T-helper 17 cell (primary cell): Measurements from ENCODE around the gene NOL8. TPM values are rescaled to one million over a fixed set of nuclear protein-coding genes. Genes with fewer than 3 reads are reported as not detected.

ENCODE experiments used
- ATAC-seq: fragments of 150-1000 bp; cut with Tn5 transposase; 2 replicates; pipeline ENCODE4 v1.10.0; 2021; ENCODE audit warnings: mild to moderate bottlenecking, moderate library complexity
- DNase-seq, 3 donors: peaks; one replicate each; pipeline versions ENCODE4 v3.0.0 to v3.0.0-alpha.2; 2020 to 2021
- H3K9me3 ChIP-seq: one replicate; pipeline ENCODE4 v1.7.0; 2013; ENCODE audit warnings: low read length, mild to moderate bottlenecking; ENCODE audit not compliant: control insufficient read depth, poor library complexity, severe bottlenecking
- H3K27ac Mint-ChIP-seq: one replicate; pipeline ENCODE4 v1.8.0; 2022; ENCODE audit warnings: mild to moderate bottlenecking, moderate library complexity, mixed read lengths
- H3K27me3 Mint-ChIP-seq: one replicate; pipeline ENCODE4 v1.8.0; 2022; ENCODE audit warnings: mixed read lengths
- H3K36me3 Mint-ChIP-seq: one replicate; pipeline ENCODE4 v1.8.0; 2022; ENCODE audit warnings: low read depth, mixed read lengths
- H3K4me1 Mint-ChIP-seq: one replicate; pipeline ENCODE4 v1.8.0; 2022; ENCODE audit warnings: mild to moderate bottlenecking, mixed read lengths
- H3K4me3 Mint-ChIP-seq: one replicate; pipeline ENCODE4 v1.8.0; 2022; ENCODE audit warnings: mild to moderate bottlenecking, moderate library complexity, mixed read lengths
- total RNA-seq, 4 donors: library from RNA in 2 of 4; stranded (reverse) in 2 of 4; gene quantifications; one replicate each; pipeline ENCODE4 v1.2.3 and lab custom pipeline; 2022 to 2026

NOL8 gene
- total RNA-seq (10 to 100 TPM; 61.0 to 61.1 TPM), total RNA-seq (lab: John Stamatoyannopoulos, UW) (67.7 to 89.7 reads per million in 2 donors)

DNA sequence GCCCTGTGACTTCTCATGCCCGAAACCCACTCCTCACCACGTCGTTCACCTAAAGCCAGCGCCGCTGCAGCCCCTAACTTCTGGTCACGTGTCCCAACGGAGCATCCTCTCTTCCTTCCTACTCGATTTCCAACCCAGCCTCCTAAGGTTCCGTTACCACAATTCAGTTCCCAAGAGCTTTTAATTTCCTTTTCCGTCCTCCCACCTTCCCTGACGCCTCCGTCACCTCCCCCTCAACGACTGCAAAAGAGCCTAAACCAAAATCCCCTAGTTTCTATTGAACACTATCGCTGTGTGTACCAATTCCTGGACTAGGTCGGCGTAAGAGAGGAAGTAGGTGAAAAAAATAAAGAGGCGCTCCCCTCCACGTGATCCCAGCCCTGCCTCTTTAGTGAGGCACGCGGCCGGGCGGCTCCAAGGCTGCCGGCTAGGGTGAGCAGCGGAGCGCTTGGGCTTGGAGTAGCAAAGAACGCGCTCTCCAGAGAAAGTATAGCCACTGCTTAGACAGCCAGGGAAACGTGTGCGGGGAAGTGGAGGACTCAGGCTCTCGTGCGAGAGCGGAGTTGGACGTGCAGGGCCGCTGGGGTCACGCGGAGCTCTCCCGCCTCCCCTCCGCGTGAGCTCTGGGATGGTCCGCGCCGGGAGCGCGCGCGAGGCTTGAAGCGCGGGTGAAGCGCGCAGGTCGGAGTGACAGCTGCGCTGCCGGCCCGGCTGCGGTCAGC is at the start of gene NOL8, which contains the start of gene CENPP:
TSS of gene NOL8 (minus strand) at position 82 of the 722 bp plus-strand sequence. CDS start 1,189 bp downstream, outside the sequence.
TSS of gene CENPP (plus strand) at position 685 of the 722 bp plus-strand sequence.
- Mint-ChIP-seq H3K27ac (peak within 1 kb of the TSS; percentile 100), H3K27me3 (no peaks in the 10 kb centered on the region), H3K36me3 (peaks cover 5% of the 10 kb centered on the region), H3K4me1 (peaks cover 28% of the 10 kb centered on the region), H3K4me3 (peak within 1 kb of the TSS; percentile 99)
- H3K9me3 ChIP-seq: no peaks in the 10 kb centered on the region
- ATAC-seq (peak; percentile 95), DNase-seq (peak; percentile 68 to 75 (median 69))

DNA sequence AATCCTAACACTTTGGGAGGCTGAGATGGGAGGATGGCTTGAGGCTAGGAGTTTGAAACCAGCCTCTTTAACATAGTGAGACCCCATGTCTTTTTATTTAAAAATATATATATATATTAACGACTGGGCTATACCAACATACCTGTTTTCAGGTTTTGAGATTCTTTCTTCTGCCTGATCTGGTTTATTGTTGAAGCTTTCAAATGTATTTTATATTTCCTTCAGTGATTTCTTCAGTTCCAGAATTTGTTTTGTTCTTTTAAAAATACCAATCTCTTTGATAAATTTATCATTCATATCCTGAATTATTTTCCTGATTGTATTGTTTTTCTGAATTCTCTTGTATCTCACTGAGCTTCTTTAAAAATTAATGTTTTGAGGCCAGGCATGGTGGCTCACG is 48.0 kb upstream of the NOL8 start:
- Mint-ChIP-seq H3K4me3 (no peak overlapping the region), H3K27ac (no peak overlapping the region), H3K36me3 (peaks cover 2% of the 10 kb centered on the region), H3K4me1 (peaks cover 3% of the 10 kb centered on the region), H3K27me3 (no peaks in the 10 kb centered on the region)
- ATAC-seq (no peak), DNase-seq (no peak)
- peaks cover 4% of the 10 kb centered on the region for H3K9me3 ChIP-seq

DNA sequence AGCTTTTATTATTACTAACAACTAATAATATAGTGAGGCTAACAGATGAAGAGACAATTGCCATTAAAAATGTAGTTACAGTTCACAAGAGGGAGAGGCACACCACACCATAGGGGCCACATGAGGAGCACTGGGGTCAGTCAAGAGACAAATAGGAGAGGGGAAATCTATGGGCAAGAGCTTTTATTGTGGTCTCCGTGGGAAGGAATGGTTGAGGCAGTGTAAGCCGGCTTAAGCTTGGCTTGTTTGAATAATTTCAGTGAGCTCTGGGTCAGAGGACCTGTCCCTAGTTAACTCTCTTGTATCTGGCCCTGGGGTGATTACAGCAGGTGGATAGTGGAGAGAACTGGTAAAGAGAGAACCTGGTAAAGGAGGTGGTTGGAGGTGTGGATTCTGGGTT is 43.9 kb upstream of the NOL8 start:
- Mint-ChIP-seq H3K4me3 (no peak overlapping the region), H3K36me3 (peaks cover 4% of the 10 kb centered on the region), H3K27ac (no peak overlapping the region), H3K4me1 (peaks cover 3% of the 10 kb centered on the region), H3K27me3 (no peaks in the 10 kb centered on the region)
- no peak for ATAC-seq
- H3K9me3 ChIP-seq: peaks cover 3% of the 10 kb centered on the region
- no peak for DNase-seq

DNA sequence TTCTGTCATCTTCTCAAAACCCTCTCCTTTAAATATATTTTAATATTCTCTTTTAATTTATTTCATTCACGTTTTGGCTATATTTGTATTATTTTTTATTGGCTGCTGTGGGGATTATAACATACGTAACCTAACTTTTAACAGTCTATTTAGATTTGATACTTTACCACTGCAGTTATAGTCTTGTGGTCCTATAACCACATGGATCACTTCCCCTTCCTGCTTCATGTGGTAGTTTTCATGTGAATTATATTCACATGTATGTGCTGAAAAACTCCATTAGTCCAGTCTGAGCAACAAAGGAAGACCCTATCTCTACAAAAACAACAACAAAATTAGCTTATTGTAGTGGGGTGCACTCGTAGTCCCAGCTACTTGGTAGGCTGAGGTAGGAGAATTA is 34.9 kb upstream of the NOL8 start:
- no peaks in the 10 kb centered on the region for H3K9me3 ChIP-seq
- H3K4me3 Mint-ChIP-seq: no peak overlapping the region
- no peaks in the 10 kb centered on the region for H3K27me3 Mint-ChIP-seq
- peaks cover 2% of the 10 kb centered on the region for H3K36me3 Mint-ChIP-seq
- no peak for DNase-seq
- ATAC-seq: no peak
- H3K4me1 Mint-ChIP-seq: no peaks in the 10 kb centered on the region
- no peak overlapping the region for H3K27ac Mint-ChIP-seq

DNA sequence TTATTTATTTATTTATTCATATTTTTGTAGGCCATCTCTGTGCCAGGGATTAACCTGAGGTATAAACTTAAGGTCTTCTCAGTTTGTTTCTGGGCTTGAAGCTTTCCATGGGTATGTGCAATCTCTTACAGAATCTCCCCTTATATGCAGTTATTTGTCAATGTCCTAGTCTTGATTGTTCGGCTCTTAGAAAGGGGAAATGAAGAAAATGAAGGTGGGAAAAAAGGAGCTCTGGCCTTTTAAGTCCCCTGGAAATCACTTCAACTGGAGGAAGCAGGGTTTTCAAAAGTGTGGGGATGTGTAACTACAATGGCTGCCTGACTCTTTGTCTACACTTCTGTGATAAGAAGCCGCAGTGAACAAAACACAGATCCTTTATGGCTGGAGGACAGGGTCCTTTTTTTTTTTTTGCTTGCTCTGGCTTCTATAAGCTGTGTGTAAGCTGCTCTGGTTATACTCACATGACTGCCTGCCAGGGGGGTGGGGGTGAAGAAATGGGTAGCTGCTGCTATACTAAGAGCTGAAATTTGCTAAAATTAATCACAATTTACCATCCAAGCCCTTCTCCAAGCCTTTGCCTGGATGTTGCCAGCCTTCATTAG is 34.3 kb upstream of the NOL8 start:
- ATAC-seq (no peak), DNase-seq (no peak)
- no peaks in the 10 kb centered on the region for H3K4me1 Mint-ChIP-seq
- H3K27me3 Mint-ChIP-seq: no peaks in the 10 kb centered on the region
- H3K9me3 ChIP-seq: no peaks in the 10 kb centered on the region
- H3K27ac Mint-ChIP-seq: no peak overlapping the region
- H3K4me3 Mint-ChIP-seq: no peak overlapping the region
- H3K36me3 Mint-ChIP-seq: peaks cover 2% of the 10 kb centered on the region

DNA sequence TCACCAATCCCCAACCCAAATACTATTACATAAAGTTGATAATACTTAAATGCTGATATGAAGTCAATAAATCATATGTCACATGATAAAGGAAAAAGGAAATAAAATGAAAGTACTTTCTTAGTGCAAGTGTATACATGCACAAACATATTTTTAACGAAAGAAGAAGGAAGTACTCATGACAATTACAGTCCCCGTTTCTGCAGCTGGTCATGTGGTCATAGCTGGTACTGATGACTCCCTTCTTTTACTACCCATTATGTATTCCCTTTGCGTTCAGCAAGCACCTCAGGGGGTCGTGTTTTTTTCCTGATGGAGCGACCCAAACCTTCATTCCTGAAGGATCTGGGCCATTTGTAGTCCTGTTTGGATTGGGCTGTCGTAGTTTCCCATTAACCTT is 27.9 kb upstream of the NOL8 start:
- no peak for ATAC-seq
- Mint-ChIP-seq H3K27ac (no peak overlapping the region), H3K4me1 (no peaks in the 10 kb centered on the region), H3K36me3 (no peaks in the 10 kb centered on the region), H3K27me3 (no peaks in the 10 kb centered on the region), H3K4me3 (no peak overlapping the region)
- DNase-seq: no peak
- no peaks in the 10 kb centered on the region for H3K9me3 ChIP-seq

DNA sequence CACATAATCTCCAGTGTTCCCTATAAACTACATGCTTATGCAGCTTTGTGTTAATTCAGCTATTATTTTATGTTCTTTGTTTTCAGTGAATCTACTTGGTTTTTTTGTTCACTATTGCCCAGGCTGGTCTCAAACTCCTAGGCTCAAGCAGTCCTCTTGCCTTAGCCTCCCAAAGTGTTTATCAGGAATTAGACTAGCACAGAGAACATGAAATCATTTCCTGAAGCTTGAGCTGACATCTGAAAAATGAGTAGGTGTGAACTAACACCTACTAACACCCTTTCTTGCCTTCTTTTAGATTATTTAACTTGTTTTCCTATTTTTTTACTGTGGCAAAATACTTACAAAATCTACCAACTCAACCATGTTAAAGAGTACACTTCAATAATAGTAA is 25.6 kb upstream of the NOL8 start:
- H3K9me3 ChIP-seq: no peaks in the 10 kb centered on the region
- DNase-seq: no peak
- H3K27me3 Mint-ChIP-seq: no peaks in the 10 kb centered on the region
- no peak overlapping the region for H3K4me3 Mint-ChIP-seq
- ATAC-seq: no peak
- H3K36me3 Mint-ChIP-seq: no peaks in the 10 kb centered on the region
- H3K4me1 Mint-ChIP-seq: peaks cover 4% of the 10 kb centered on the region
- H3K27ac Mint-ChIP-seq: no peak overlapping the region

DNA sequence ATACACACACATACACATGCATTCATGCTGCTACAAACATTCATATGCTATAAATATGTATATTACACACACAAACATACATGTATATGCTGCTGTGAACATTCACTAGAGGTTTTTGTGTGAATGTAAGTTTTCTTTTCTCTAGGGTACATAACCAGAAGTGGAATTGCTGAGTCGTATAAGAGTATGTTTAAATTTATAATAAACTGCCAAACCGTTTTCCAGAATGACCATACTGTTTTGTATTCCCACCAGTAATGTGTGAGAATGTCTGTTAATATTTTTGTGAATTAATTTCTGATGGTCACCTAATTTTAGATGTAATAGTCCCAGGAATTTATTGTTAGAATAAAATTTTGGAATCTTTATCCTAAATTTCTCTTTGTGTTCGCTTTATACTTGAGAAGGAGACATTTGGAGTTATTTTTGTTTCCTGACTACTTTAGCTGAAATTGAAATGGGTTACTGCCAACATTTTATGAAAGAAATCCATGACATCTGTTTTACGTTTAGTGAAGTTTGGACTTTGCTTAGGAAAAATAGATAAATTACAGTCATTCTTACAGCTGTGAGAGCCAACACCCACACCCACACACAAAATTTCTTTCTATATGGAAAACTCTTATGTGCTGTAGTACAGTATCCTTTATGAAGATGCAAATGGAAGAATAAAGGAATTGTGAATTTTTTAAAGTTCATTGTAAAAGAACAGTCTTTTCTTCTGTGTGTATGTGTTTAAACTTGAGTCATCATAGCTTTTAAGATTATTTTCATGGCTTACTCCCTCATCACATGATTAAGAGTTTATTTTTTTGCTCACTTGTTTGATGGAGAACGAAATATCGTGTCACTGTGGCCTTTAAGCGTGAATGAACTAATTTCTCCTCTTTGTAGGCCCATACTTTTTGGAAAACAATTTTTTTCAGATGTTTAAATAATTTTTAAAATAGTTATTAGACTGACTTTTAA is 24.9 kb upstream of the NOL8 start:
- Mint-ChIP-seq H3K4me3 (no peak overlapping the region), H3K4me1 (peaks cover 4% of the 10 kb centered on the region), H3K27me3 (no peaks in the 10 kb centered on the region), H3K27ac (no peak overlapping the region), H3K36me3 (no peaks in the 10 kb centered on the region)
- H3K9me3 ChIP-seq: no peaks in the 10 kb centered on the region
- no peak for ATAC-seq
- no peak for DNase-seq

DNA sequence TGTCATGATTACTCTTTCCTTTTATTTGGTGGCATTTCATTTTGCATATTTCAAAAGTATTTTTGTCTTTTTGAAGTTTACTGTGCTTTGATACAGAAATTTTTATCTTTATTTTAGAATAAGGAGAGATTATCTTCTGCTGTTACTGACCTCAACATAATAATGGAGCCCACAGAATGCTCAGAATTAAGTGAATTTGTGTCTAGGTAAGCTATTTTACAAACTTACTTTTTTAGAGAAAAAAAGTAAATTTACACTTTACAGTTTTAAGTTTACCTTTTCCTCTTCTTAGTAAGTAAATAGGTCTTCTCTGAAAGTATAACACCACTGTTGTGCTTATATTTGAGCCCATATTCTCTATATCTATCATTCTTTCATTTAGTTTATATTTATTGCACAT is 20.4 kb upstream of the NOL8 start:
- Mint-ChIP-seq H3K27me3 (no peaks in the 10 kb centered on the region), H3K4me3 (no peak overlapping the region), H3K4me1 (peaks cover 6% of the 10 kb centered on the region), H3K27ac (no peak overlapping the region), H3K36me3 (no peaks in the 10 kb centered on the region)
- H3K9me3 ChIP-seq: no peaks in the 10 kb centered on the region
- DNase-seq: no peak
- ATAC-seq: no peak

DNA sequence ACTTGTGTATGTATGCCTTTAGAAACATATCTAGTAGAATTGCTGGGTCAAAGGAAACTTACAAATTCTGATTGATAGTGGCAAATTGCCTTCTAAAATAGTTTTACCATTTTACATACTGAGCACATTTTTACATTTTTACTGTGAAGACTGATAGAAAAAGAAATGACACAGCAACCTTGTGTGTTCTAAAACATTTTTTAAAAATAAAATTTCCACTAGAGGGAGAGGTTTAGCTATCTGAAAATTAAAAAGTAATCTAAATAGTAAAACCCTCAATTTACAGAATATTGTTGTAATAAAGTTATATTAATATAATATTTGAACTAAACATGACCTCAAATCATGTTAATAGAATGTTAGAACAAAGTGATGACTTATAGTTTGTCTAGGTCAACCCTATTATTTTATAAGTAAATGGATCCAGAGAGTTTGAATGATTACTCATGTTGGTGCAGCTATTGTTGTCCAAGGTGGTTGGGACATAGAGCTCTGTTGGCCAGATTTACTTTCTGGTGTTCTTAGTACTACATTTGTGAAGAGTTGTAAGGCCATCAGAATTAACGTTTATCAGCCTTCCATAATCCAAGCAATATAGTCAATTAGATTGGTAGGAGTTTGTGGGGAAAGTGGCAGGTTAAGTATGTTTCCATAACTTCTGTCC is 17.8 kb upstream of the NOL8 start:
- Mint-ChIP-seq H3K4me3 (no peak overlapping the region), H3K4me1 (peaks cover 6% of the 10 kb centered on the region), H3K36me3 (no peaks in the 10 kb centered on the region), H3K27ac (no peak overlapping the region), H3K27me3 (no peaks in the 10 kb centered on the region)
- no peaks in the 10 kb centered on the region for H3K9me3 ChIP-seq
- DNase-seq (no peak), ATAC-seq (no peak)

DNA sequence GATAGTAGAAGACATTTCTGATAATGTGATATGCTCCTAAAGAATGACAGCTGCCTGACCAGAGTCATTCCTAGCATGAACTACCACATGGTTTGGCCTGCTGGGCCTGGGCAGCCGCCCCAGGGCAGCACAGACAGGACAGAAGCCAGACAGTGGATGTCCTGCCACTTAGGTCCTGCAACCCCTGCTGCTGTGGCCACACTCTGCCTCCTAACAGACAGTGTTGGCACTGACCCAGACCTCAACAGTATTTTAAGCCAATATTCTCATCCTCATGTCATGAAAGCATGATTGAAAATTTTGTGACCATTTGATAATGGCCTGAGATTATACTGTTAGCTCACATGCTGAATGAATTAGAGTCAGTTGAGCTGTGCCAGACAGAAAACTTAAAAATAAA is 16.4 kb upstream of the NOL8 start:
- ATAC-seq (no peak), DNase-seq (no peak)
- Mint-ChIP-seq H3K4me1 (peaks cover 2% of the 10 kb centered on the region), H3K27me3 (no peaks in the 10 kb centered on the region), H3K4me3 (no peak overlapping the region), H3K36me3 (no peaks in the 10 kb centered on the region), H3K27ac (no peak overlapping the region)
- H3K9me3 ChIP-seq: no peaks in the 10 kb centered on the region

DNA sequence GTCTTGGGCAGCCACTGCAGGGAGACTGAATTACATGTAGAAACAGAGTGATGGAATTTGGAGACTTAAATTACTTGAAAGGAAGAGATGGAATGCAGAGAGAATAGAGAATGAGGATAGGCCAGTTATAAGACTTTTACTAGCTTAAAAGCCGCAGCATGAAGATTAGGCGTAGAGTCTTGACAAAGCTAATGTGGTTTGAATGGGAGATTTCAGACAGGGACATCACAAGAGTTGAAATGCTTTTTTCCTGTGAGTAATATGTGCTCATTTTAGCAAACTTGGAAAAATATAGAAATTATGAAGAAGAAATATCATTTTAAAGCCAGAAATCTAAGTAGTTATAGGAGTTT is 8.1 kb upstream of the NOL8 start:
- no peaks in the 10 kb centered on the region for H3K27me3 Mint-ChIP-seq
- ATAC-seq (no peak), DNase-seq (no peak)
- no peak overlapping the region for H3K4me3 Mint-ChIP-seq
- no peaks in the 10 kb centered on the region for H3K36me3 Mint-ChIP-seq
- no peaks in the 10 kb centered on the region for H3K4me1 Mint-ChIP-seq
- no peak overlapping the region for H3K27ac Mint-ChIP-seq
- H3K9me3 ChIP-seq: no peaks in the 10 kb centered on the region
